Measurements from ENCODE around the gene BRD3OS. TPM values are rescaled to one million over a fixed set of nuclear protein-coding genes. Genes with fewer than 3 reads are reported as not detected.

Gene BRD3OS
- total and polyA plus RNA-seq, 2 of the 13 experiments (the other 11 are each of a cell fraction or from before 2014, with no cell fraction given) = 4.9 to 5.7 TPM

GRCh38 chr9:133979921-133980863, 45.1 kb upstream of the BRD3OS start (continued):
- TF ChIP-seq ZNF367 (CRISPR knock-in tag; IDR thresholded peaks at IDR 0.05; ENCODE audit: borderline replicate concordance) = no peak
- no peak for TF ChIP-seq ZNF33B (CRISPR knock-in tag; IDR thresholded peaks at IDR 0.05)
- TF ChIP-seq ZNF850 (CRISPR knock-in tag; conservative IDR thresholded peaks at IDR 0.05) = no peak
- no peak for TF ChIP-seq ZHX2 (IDR thresholded peaks at IDR 0.05; ENCODE audit: low read depth)
- no peak for TF ChIP-seq ZHX2 (CRISPR knock-in tag; IDR thresholded peaks at IDR 0.05; ENCODE audit: borderline replicate concordance)
- no peak for TF ChIP-seq RBAK (CRISPR knock-in tag; IDR thresholded peaks at IDR 0.05)
- no peak for TF ChIP-seq MAFF (IDR thresholded peaks at IDR 0.05; ENCODE audit: low read depth, low read length)
- TF ChIP-seq DBP (CRISPR knock-in tag; IDR thresholded peaks at IDR 0.05; ENCODE audit: not compliant biosample characterization) = no peak
- no peak for TF ChIP-seq DMTF1 (CRISPR knock-in tag; IDR thresholded peaks at IDR 0.05)
- no peak for TF ChIP-seq ZNF326 (CRISPR knock-in tag; IDR thresholded peaks at IDR 0.05; ENCODE audit: borderline replicate concordance)
- TF ChIP-seq ZNF567 (CRISPR knock-in tag; IDR thresholded peaks at IDR 0.05; ENCODE audit: borderline replicate concordance) = no peak
- TF ChIP-seq KDM6A (CRISPR knock-in tag; IDR thresholded peaks at IDR 0.05; ENCODE audit: low read depth) = no peak
- TF ChIP-seq ZNF703 (CRISPR knock-in tag; IDR thresholded peaks at IDR 0.05; ENCODE audit: borderline replicate concordance) = no peak
- TF ChIP-seq RBM39 (IDR thresholded peaks at IDR 0.05; ENCODE audit: low read depth, low read length, poor library complexity, severe bottlenecking) = no peak
- TF ChIP-seq IKZF5 (CRISPR knock-in tag; IDR thresholded peaks at IDR 0.05) = no peak
- TF ChIP-seq, protein P1, sequence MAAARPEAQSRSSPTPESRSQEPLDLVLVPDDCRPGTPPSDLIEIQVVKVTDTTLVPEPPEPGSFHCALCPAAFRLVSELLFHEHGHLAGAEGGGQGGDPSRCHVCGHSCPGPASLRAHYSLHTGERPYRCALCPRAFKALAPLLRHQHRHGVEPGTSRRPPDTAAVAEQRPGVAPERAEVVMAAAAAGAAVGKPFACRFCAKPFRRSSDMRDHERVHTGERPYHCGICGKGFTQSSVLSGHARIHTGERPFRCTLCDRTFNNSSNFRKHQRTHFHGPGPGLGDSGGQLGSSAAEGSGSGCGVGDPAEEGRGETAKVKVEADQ (CRISPR knock-in tag; IDR thresholded peaks at IDR 0.05; ENCODE audit: borderline replicate concordance) = no peak
- TF ChIP-seq WIZ (CRISPR knock-in tag; IDR thresholded peaks at IDR 0.05) = no peak
